ENCODE data around the gene STK32B. TPM values are rescaled to one million over a fixed set of nuclear protein-coding genes. Genes with fewer than 3 reads are reported as not detected.

STK32B gene
- total and polyA plus RNA-seq, 9 of the 15 experiments (the other 6 are each of a cell fraction or from before 2014, with no cell fraction given), result 0.03 to 0.20 (median 0.07) TPM; not detected in 2

DNA sequence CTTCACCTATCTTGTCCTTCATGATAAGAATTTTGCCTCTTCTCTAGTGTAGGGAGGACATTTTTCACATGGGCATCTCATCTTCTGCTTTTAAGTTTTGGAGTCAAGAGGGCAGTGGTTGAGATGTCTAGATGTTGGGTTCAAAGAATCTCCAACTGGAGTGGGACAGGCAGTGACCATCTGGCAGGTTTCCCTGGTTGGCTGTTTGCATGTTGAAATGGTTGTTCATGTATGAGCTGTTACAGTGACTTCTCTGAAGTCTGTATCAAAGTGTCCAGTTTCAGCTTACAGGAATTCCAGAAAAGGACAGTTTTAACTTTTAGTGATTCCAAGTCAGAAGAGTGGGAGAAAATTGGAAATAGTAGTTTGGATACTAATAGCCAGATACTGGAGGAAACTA is 464.4 kb downstream of the STK32B start (continued):
- TF ChIP-seq, protein P1, sequence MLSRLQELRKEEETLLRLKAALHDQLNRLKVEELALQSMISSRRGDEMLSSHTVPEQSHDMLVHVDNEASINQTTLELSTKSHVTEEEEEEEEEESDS (CRISPR knock-in tag; IDR thresholded peaks at IDR 0.05), result no peak
- no peak for TF ChIP-seq KLF16 (IDR thresholded peaks at IDR 0.05)

DNA sequence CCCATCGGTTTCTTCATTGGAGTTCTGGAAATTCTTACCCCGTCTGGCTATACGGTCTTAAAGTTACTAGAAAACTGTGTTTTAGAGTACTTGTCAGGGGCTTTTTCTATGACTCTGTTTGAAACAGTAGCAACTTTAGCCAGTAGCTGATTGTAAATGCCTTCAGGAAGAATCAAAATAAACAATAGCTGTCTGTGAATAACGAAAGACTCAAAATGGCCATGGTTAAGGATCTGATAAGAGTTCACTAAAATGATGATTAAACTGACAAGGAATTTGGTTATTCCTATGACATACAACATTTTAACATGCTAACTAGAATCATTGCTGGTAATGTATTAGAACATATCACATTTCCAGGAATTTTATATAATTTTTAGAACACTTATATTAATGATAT is 466.1 kb downstream of the STK32B start:
- Histone ChIP-seq H3K36me3 (ENCODE audit: control insufficient read depth, insufficient read depth, low read length) (no peaks in the 10 kb centered on the region), H3K79me2 (ENCODE audit: control insufficient read depth, insufficient read depth, low read length) (no peaks in the 10 kb centered on the region), H3K9me1 (ENCODE audit: control insufficient read depth, insufficient read depth, low read length) (no peaks in the 10 kb centered on the region), H2AFZ (ENCODE audit: low read depth, low read length) (no peak overlapping the region), H3K4me2 (ENCODE audit: insufficient read depth, low read length) (no peak overlapping the region), H3K27me3 (ENCODE audit: control insufficient read depth in 2 of 2, insufficient read depth in 2 of 2, low read length in 2 of 2) (no peaks in the 10 kb centered on the region), H3K9me3 (replicated peaks; ENCODE audit: control insufficient read depth, insufficient read depth, low read depth, low read length) (no peaks in the 10 kb centered on the region), H3K27ac (ENCODE audit: extremely low read depth, low read depth, low read length) (no peak overlapping the region), H3K4me3 (no peak overlapping the region), H3K4me1 (replicated peaks in 1 of 2; ENCODE audit: control insufficient read depth in 2 of 2, insufficient read depth in 2 of 2, low read length in 2 of 2) (no peaks in the 10 kb centered on the region), H4K20me1 (replicated peaks; ENCODE audit: control insufficient read depth, insufficient read depth, low read length) (no peaks in the 10 kb centered on the region), H3K9ac (ENCODE audit: insufficient read depth in 1 of 2, low read depth in 2 of 2, low read length in 2 of 2) (no peak overlapping the region)
- BruUV-seq (replicated peaks), result no TSS peak
- FAIRE-seq (no peak), ATAC-seq (no peak), DNase-seq (ENCODE audit: extremely low read depth in 1 of 4, low spot score in 3 of 4) (no peak)
- intact Hi-C loops (cut with micrococcal nuclease) (no loop called here), in situ Hi-C loops (cut with MboI) (no loop called here)
- TF ChIP-seq SRSF3 (IDR thresholded peaks at IDR 0.05; ENCODE audit: insufficient read depth, low read length) (no peak), HMG20A (CRISPR knock-in tag; conservative IDR thresholded peaks at IDR 0.05) (no peak), ZNF143 (CRISPR knock-in tag; IDR thresholded peaks at IDR 0.05) (no peak), THRAP3 (IDR thresholded peaks at IDR 0.05; ENCODE audit: borderline replicate concordance) (no peak), ZBED1 (IDR thresholded peaks at IDR 0.05) (no peak), ERF (CRISPR knock-in tag; IDR thresholded peaks at IDR 0.05) (no peak), NFXL1 (CRISPR knock-in tag; IDR thresholded peaks at IDR 0.05) (no peak)
- TF ChIP-seq, protein P2, sequence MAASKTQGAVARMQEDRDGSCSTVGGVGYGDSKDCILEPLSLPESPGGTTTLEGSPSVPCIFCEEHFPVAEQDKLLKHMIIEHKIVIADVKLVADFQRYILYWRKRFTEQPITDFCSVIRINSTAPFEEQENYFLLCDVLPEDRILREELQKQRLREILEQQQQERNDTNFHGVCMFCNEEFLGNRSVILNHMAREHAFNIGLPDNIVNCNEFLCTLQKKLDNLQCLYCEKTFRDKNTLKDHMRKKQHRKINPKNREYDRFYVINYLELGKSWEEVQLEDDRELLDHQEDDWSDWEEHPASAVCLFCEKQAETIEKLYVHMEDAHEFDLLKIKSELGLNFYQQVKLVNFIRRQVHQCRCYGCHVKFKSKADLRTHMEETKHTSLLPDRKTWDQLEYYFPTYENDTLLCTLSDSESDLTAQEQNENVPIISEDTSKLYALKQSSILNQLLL (CRISPR knock-in tag; IDR thresholded peaks at IDR 0.05; ENCODE audit: borderline replicate concordance), result no peak
- TF ChIP-seq, protein P3, sequence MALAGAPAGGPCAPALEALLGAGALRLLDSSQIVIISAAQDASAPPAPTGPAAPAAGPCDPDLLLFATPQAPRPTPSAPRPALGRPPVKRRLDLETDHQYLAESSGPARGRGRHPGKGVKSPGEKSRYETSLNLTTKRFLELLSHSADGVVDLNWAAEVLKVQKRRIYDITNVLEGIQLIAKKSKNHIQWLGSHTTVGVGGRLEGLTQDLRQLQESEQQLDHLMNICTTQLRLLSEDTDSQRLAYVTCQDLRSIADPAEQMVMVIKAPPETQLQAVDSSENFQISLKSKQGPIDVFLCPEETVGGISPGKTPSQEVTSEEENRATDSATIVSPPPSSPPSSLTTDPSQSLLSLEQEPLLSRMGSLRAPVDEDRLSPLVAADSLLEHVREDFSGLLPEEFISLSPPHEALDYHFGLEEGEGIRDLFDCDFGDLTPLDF (CRISPR knock-in tag; IDR thresholded peaks at IDR 0.05), result no peak
- CTCF ChIA-PET (ENCODE audit: low intra/inter-chr PET ratio), result no interaction called here
- WGBS (ENCODE audit: insufficient coverage, low coverage, missing lambda C conversion rate), result 0% methylated on average over 4 of the region's 4 CpGs
- POLR2A ChIA-PET, result no interaction called here
